ENCODE measurements around the gene IRX1.

Gene IRX1

DNA sequence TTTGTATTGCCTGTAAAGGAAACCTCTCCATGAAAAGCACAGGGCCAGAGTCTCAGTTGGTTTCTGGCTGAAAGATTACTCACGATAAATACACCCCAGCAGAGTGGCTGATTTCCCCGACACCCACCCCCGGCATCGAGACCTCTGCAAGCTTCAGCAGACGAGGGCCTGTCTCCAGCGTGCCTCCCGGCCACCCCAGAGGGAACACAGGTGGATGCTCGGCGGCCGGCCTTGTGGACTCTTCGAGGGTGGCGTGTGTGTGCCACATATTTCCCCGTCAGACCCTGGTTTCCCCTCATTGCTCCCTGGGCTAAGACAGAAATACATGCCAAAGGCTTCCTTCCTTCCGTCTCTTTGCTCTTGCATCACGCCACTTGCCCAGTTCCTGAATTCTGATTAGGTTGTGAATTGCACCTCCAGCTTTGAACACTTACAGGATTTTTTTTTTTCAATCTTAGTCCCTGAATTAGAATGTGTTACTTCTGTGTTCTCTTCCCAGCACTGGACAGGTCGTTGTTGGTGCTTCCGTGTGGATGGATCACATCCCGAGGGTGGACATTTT, 13.6 kb downstream of the IRX1 start:
- TF ChIP-seq, protein P1, sequence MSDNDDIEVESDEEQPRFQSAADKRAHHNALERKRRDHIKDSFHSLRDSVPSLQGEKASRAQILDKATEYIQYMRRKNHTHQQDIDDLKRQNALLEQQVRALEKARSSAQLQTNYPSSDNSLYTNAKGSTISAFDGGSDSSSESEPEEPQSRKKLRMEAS (IDR thresholded peaks at IDR 0.05; ENCODE audit: low read depth, low read length) = no peak
- no peak for TF ChIP-seq MYC (IDR thresholded peaks at IDR 0.05; ENCODE audit: low read depth, low read length)
- TF ChIP-seq, protein P2, sequence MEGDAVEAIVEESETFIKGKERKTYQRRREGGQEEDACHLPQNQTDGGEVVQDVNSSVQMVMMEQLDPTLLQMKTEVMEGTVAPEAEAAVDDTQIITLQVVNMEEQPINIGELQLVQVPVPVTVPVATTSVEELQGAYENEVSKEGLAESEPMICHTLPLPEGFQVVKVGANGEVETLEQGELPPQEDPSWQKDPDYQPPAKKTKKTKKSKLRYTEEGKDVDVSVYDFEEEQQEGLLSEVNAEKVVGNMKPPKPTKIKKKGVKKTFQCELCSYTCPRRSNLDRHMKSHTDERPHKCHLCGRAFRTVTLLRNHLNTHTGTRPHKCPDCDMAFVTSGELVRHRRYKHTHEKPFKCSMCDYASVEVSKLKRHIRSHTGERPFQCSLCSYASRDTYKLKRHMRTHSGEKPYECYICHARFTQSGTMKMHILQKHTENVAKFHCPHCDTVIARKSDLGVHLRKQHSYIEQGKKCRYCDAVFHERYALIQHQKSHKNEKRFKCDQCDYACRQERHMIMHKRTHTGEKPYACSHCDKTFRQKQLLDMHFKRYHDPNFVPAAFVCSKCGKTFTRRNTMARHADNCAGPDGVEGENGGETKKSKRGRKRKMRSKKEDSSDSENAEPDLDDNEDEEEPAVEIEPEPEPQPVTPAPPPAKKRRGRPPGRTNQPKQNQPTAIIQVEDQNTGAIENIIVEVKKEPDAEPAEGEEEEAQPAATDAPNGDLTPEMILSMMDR (IDR thresholded peaks at IDR 0.05; ENCODE audit: low read depth, low read length) = no peak
- no peak for TF ChIP-seq POLR2A (IDR thresholded peaks at IDR 0.05; ENCODE audit: extremely low read depth, insufficient read length)
- H3K4me3 ChIP-seq (ENCODE audit: low read depth, low read length) = no peak overlapping the region
- DNase-seq (ENCODE audit: low read depth) = no peak

DNA sequence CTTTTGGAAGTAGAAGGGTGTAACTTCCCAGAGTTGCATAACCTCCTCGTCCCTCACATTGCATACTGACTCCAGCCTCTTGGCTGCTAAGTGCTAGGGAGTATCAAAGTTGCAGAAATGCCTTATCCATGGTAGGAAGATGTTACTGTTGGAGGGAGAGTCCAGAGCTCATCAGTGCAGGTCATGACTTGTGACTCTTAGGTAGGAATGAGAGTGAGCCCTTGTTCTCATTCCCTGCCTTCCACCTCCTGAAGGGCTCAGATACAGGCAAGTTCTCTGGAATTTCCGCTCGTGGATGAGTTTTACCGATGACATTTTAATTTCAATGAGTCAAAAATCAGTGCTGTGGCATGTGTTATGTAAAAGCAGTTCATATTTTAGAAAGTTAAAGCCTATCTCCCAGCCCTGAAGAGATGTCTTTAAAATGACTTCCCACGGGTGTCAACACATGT, 17.0 kb downstream of the IRX1 start:
- H3K4me3 ChIP-seq (ENCODE audit: low read depth, low read length) = no peak overlapping the region

DNA sequence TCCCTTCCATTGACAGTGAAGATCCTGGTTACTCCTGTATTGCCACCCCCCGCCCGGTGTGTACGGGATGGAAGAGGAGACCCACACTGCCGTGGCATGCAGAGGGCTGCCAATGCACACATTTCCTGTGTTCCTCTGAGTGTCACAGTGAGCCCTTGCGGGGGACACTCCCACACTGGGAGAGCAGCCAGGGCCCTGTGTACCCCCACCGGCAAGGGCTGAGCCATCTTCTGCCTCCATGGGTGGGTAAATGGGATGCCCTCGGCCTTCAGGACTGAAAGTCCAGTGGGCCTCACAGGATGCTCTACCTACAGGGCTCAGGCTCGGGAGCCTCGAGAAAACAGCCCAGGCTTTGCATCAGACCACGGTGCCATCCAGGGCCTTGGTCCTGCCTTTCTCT, 18.1 kb downstream of the IRX1 start:
- TF ChIP-seq MYC (IDR thresholded peaks at IDR 0.05; ENCODE audit: low read depth, low read length) = no peak
- TF ChIP-seq, protein P1 (IDR thresholded peaks at IDR 0.05; ENCODE audit: low read depth, low read length) = no peak
- TF ChIP-seq POLR2A (IDR thresholded peaks at IDR 0.05; ENCODE audit: extremely low read depth, insufficient read length) = no peak
- TF ChIP-seq, protein P2 (IDR thresholded peaks at IDR 0.05; ENCODE audit: low read depth, low read length) = no peak
- DNase-seq (ENCODE audit: low read depth) = no peak
- no peak overlapping the region for H3K4me3 ChIP-seq (ENCODE audit: low read depth, low read length)

More for the DNA sequence above, 17.0 kb downstream of the IRX1 start:
- TF ChIP-seq, protein P1 (IDR thresholded peaks at IDR 0.05; ENCODE audit: low read depth, low read length) = no peak
- TF ChIP-seq MYC (IDR thresholded peaks at IDR 0.05; ENCODE audit: low read depth, low read length) = no peak
- no peak for TF ChIP-seq POLR2A (IDR thresholded peaks at IDR 0.05; ENCODE audit: extremely low read depth, insufficient read length)
- TF ChIP-seq, protein P2 (IDR thresholded peaks at IDR 0.05; ENCODE audit: low read depth, low read length) = no peak
- DNase-seq (ENCODE audit: low read depth) = no peak

DNA sequence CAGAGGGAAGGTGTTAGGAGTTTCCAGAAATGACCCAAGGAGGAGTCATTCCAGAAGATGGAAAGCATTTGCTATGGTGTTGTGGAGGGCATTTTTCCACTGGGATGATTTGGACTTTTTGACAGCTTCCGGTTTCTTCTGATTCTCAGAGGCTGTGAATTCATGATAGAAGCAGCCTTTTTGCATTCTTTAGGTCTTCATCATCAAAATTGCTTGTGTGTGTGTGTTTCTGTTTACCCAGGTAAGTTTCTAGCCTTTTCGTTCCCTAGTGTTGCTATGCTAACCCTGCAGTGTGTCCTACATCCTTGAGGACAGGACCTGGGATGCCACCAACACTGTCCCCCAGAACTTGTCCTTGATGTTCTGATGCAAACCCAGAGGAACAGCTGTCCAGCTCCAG, 19.6 kb downstream of the IRX1 start:
- no peak for DNase-seq (ENCODE audit: low read depth)
- no peak for TF ChIP-seq POLR2A (IDR thresholded peaks at IDR 0.05; ENCODE audit: extremely low read depth, insufficient read length)
- TF ChIP-seq, protein P1 (IDR thresholded peaks at IDR 0.05; ENCODE audit: low read depth, low read length) = no peak
- TF ChIP-seq, protein P2 (IDR thresholded peaks at IDR 0.05; ENCODE audit: low read depth, low read length) = no peak
- no peak for TF ChIP-seq MYC (IDR thresholded peaks at IDR 0.05; ENCODE audit: low read depth, low read length)

DNA sequence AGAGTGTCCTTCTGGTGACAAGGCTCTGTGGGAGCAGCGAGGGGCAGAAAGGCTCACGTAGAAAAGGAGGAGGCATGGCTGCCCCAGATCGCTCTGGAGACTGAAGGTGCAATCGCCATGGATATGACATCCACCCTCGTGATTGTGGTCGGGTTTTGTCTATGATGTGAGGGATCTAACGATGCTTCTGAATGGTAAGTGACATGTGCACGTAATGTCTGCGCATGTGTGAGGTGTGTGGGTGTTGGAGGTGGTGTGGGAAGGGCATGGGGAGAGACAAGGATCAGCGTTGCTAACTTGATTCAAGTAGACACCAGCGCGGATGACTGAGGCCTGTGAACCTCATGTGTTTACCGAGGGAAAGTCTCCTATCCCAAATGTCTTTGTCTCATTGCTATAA, 20.2 kb downstream of the IRX1 start:
- no peak for TF ChIP-seq MYC (IDR thresholded peaks at IDR 0.05; ENCODE audit: low read depth, low read length)
- TF ChIP-seq, protein P2 (IDR thresholded peaks at IDR 0.05; ENCODE audit: low read depth, low read length) = no peak
- TF ChIP-seq POLR2A (IDR thresholded peaks at IDR 0.05; ENCODE audit: extremely low read depth, insufficient read length) = no peak
- TF ChIP-seq, protein P1 (IDR thresholded peaks at IDR 0.05; ENCODE audit: low read depth, low read length) = no peak
- no peak for DNase-seq (ENCODE audit: low read depth)
- no peak overlapping the region for H3K4me3 ChIP-seq (ENCODE audit: low read depth, low read length)

More for the DNA sequence above, 19.6 kb downstream of the IRX1 start:
- no peak overlapping the region for H3K4me3 ChIP-seq (ENCODE audit: low read depth, low read length)
